Glutamatergic neuron (in vitro differentiated cells): ENCODE measurements around the gene NEK7. TPM values are rescaled to one million over a fixed set of nuclear protein-coding genes. Genes with fewer than 3 reads are reported as not detected.

ENCODE experiments used
- DNase-seq: peaks from one replicate; pipeline ENCODE4 v3.0.0; 2022
- H3K27ac Mint-ChIP-seq: one replicate; pipeline ENCODE4 v1.8.0; 2020; ENCODE audit warnings: mild to moderate bottlenecking, mixed read lengths, inconsistent platforms; ENCODE audit not compliant: unreplicated experiment
- H3K27me3 Mint-ChIP-seq: one replicate; pipeline ENCODE4 v1.8.0; 2020; ENCODE audit warnings: mild to moderate bottlenecking, moderate library complexity, mixed read lengths, inconsistent platforms; ENCODE audit not compliant: unreplicated experiment
- H3K36me3 Mint-ChIP-seq: one replicate; pipeline ENCODE4 v1.8.0; 2020; ENCODE audit warnings: mild to moderate bottlenecking, mixed read lengths, inconsistent platforms; ENCODE audit not compliant: unreplicated experiment
- H3K4me1 Mint-ChIP-seq: one replicate; pipeline ENCODE4 v1.8.0; 2020; ENCODE audit warnings: mild to moderate bottlenecking, low read depth, mixed read lengths, inconsistent platforms; ENCODE audit not compliant: unreplicated experiment
- H3K4me3 Mint-ChIP-seq: one replicate; pipeline ENCODE4 v1.8.0; 2020; ENCODE audit warnings: mild to moderate bottlenecking, mixed read lengths, inconsistent platforms; ENCODE audit not compliant: unreplicated experiment
- H3K9me3 Mint-ChIP-seq: one replicate; pipeline ENCODE4 v1.8.0; 2020; ENCODE audit warnings: mild to moderate bottlenecking, moderate library complexity, mixed read lengths, inconsistent platforms; ENCODE audit not compliant: unreplicated experiment
- total RNA-seq: library from RNA; stranded (reverse); fragmentation: NEBNext Ultra II Directional; extraction: Animal tissue kit (Norgen Biotek cat#: 25700); gene quantifications from one replicate; pipeline ENCODE4 v1.2.1, GENCODE V29; 2021; ENCODE audit not compliant: unreplicated experiment
- TF ChIP-seq, protein P1 (sequence below): fragments of 200-600 bp; sonication (generic); IDR thresholded peaks from one replicate; pipeline ENCODE4 v1.5.0; 2021; ENCODE audit not compliant: partially characterized antibody, unreplicated experiment

NEK7 gene
- total RNA-seq, 1 donor from 2014 or later: 11.5 TPM

DNA sequence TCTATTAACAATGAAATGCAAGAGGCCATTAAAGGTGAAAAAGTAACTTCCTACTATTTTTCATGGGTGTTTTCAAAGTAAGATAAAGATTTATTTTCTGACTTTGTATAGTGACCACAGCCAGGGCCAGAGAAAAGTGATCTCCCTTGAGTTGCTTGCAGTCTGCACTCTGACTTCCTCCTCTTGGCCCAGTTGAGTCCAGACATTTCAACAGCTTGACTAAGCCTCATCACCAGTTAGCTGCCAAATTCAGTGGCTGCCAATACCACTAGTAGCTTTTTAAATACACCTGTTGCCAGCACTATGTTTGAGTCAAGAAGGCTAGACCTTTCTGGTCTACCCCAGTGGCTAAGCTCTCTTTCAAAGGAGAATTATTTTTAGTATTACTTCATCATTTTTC is 3.7 kb upstream of the NEK7 start:
- TF ChIP-seq, protein P1, sequence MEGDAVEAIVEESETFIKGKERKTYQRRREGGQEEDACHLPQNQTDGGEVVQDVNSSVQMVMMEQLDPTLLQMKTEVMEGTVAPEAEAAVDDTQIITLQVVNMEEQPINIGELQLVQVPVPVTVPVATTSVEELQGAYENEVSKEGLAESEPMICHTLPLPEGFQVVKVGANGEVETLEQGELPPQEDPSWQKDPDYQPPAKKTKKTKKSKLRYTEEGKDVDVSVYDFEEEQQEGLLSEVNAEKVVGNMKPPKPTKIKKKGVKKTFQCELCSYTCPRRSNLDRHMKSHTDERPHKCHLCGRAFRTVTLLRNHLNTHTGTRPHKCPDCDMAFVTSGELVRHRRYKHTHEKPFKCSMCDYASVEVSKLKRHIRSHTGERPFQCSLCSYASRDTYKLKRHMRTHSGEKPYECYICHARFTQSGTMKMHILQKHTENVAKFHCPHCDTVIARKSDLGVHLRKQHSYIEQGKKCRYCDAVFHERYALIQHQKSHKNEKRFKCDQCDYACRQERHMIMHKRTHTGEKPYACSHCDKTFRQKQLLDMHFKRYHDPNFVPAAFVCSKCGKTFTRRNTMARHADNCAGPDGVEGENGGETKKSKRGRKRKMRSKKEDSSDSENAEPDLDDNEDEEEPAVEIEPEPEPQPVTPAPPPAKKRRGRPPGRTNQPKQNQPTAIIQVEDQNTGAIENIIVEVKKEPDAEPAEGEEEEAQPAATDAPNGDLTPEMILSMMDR: no peak
- Mint-ChIP-seq H3K27me3 (no peaks in the 10 kb centered on the region), H3K4me3 (no peak overlapping the region), H3K27ac (no peak overlapping the region), H3K4me1 (peaks cover 5% of the 10 kb centered on the region), H3K9me3 (peaks cover 8% of the 10 kb centered on the region), H3K36me3 (no peaks in the 10 kb centered on the region)
- DNase-seq: no peak

DNA sequence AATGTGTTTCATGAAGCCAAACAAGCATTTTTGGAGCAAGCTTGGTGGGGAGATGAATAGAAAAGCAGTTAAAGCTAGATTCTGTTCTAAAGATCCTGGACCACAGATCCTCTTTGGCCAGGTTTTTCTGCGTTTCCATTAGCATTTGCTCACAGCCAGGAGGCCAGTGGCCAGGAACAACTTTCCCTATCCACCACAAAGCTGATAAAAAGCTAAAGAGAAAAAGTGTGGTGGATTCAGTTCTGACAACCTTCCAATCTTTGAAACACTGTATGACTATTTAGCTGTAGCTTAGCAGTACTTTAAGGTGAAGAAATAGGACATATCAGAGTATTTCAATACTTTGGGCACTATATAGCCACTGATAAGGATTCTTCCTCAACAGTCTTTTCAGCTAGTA is 3.0 kb upstream of the NEK7 start:
- H3K36me3 Mint-ChIP-seq: no peaks in the 10 kb centered on the region

DNA sequence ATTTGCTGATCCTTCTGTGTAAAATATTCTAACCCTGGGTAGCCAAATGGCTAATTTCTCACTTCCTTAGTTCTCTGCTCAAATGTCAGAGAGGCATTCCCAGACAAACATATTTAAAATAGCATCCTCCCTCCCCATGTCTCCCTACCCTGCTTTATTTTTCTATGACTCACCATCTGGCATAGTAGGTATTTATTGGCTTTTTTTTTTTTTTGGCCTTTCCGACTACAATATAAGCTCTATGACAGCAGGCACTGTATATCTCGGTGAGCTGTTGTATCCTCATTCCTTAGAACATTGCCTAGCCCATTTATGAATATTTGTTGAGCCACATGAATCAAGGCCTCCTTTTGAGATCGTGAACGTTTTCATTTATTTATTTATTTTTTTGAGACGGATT is 1.5 kb upstream of the NEK7 start:
- peaks cover 12% of the 10 kb centered on the region for H3K4me1 Mint-ChIP-seq
- H3K27me3 Mint-ChIP-seq: no peaks in the 10 kb centered on the region
- no peaks in the 10 kb centered on the region for H3K36me3 Mint-ChIP-seq
- no peak for DNase-seq
- TF ChIP-seq, protein P1: no peak
- H3K9me3 Mint-ChIP-seq: peaks cover 8% of the 10 kb centered on the region
- H3K27ac Mint-ChIP-seq: no peak overlapping the region
- H3K4me3 Mint-ChIP-seq: no peak overlapping the region

More for the DNA sequence above, 3.0 kb upstream of the NEK7 start:
- Mint-ChIP-seq H3K4me1 (peaks cover 9% of the 10 kb centered on the region), H3K9me3 (peaks cover 8% of the 10 kb centered on the region), H3K27ac (no peak overlapping the region), H3K27me3 (no peaks in the 10 kb centered on the region), H3K4me3 (no peak overlapping the region)
- TF ChIP-seq, protein P1: no peak
- no peak for DNase-seq

DNA sequence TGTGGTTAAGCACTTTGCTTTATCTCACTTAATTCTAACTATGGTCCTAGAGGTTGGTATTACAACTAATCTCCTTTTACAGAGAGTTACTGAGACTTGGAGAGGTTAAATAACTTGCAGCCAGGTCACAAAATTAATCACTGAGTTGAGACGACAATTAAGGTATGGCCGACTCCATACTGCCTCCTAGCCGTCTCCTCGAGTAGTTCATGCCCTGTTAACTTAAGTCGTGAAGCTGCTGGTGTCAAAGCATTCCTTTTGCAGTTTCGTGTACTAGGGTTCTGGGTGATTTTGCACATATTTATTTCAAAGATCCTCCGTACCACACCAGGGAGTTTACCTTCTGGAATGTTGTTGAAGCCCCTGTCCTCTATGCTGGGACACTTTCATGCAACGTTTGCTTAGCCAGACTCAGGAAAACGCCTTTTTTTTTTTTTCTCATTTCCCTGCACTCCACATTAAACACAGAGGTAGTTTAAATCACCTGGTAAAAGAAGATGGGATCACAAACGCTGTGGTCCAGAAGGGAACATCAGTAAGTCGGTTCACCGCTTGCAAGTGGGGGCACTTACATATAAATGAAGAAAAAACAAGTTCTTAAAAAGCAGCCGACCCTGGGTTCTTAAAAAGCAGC is 570 bp upstream of the NEK7 start:
- peaks cover 12% of the 10 kb centered on the region for H3K4me1 Mint-ChIP-seq
- peak overlapping the region; percentile 91 for H3K4me3 Mint-ChIP-seq
- peak overlapping the region; percentile 43 for H3K27ac Mint-ChIP-seq
- no peaks in the 10 kb centered on the region for H3K27me3 Mint-ChIP-seq
- TF ChIP-seq, protein P1: peak; percentile 84
- peak; percentile 71 for DNase-seq
- H3K9me3 Mint-ChIP-seq: peaks cover 8% of the 10 kb centered on the region
- H3K36me3 Mint-ChIP-seq: no peaks in the 10 kb centered on the region

DNA sequence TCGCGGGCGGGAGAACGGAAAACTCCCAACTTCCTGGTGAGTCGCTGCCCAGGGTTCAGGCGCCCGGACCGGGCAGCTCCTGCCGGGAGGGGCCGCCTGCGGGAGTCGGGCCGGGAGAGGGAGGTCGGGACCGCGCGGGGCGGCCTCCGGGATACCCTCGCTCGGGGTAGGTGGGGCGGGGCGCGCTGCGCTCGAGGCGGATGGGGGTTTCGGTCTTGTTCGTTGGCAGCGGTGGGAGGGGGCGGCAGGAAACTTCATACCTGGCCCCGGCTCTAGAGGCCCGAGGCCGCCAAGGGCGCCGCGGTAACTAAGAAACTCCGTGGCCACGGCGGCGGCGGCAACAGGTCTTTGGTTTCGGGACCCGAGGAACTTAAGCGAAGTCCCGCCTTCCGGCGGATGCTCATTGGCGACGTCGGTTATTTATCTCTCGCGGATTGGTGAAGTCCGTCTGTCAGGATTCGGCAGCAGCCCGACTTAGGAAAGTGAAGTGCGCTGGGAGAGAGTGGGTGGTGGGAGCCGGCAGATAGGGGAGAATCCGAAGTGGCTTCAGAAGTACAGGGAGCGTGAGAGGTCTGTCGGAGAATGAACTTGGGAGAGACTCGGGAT is 546 bp downstream of the NEK7 start:
- peaks cover 12% of the 10 kb centered on the region for H3K4me1 Mint-ChIP-seq
- H3K36me3 Mint-ChIP-seq: no peaks in the 10 kb centered on the region
- H3K27ac Mint-ChIP-seq: peak overlapping the region; percentile 5
- H3K4me3 Mint-ChIP-seq: peak overlapping the region; percentile 99
- TF ChIP-seq, protein P1: no peak
- H3K9me3 Mint-ChIP-seq: peaks cover 8% of the 10 kb centered on the region
- H3K27me3 Mint-ChIP-seq: no peaks in the 10 kb centered on the region
- DNase-seq: peak; percentile 74
